HT-29 (cell line): ENCODE measurements around the gene OGFOD2. TPM values are rescaled to one million over a fixed set of nuclear protein-coding genes. Genes with fewer than 3 reads are reported as not detected.

ENCODE experiments used
- small RNA-seq: library from RNA; depleted of rRNA; stranded (forward); fragments of <200 nt; gene quantifications from one replicate; pipeline ENCODE3, GENCODE V24; 2014
- total RNA-seq: library from RNA; depleted of rRNA; stranded (reverse); fragments of >200 nt; shearing (Covaris generic); gene quantifications from 2 replicates; pipeline ENCODE4 v1.2.3, GENCODE V29; 2014; rRNA removed

Gene OGFOD2
- total RNA-seq, 1 experiment from 2014 or later, result 52.0 TPM

Small RNA genes within 50 kb of the gene (small RNA-seq; reads per million reads assigned to genes)
- not detected for gene ARL6IP4
- not detected for gene MIR4304

Other genes with a start within 250 kb of the OGFOD2 start
- 31.8 and 38.4 TPM in 2 replicates for gene HCAR1, start 244.4 kb upstream of the OGFOD2 start, total RNA-seq
- 30.8 and 31.4 TPM in 2 replicates for gene DENR, start 222.4 kb upstream of the OGFOD2 start, total RNA-seq
- gene CCDC62, start 200.7 kb upstream of the OGFOD2 start, total RNA-seq, result 0.05 TPM in 1 of 2 replicates, not detected in the other
- 109 and 131 TPM in 2 replicates for gene HIP1R, start 139.8 kb upstream of the OGFOD2 start, total RNA-seq
- gene VPS37B, start 79.1 kb upstream of the OGFOD2 start, total RNA-seq, result 103 and 111 TPM in 2 replicates
- 7.3 and 10.2 TPM in 2 replicates for gene ABCB9, start 8.8 kb upstream of the OGFOD2 start, total RNA-seq
- 184 and 228 TPM in 2 replicates for gene ARL6IP4, start 5.4 kb downstream of the OGFOD2 start, total RNA-seq
- 0.99 and 1.6 TPM in 2 replicates for gene PITPNM2, start 175.8 kb downstream of the OGFOD2 start, total RNA-seq